Right ventricle myocardium inferior (tissue), 1 donor: ENCODE measurements around the gene SCYL1. TPM values are rescaled to one million over a fixed set of nuclear protein-coding genes. Genes with fewer than 3 reads are reported as not detected.
A peak's percentile ranks its signal among the peaks of the same experiment; 100 is the strongest.

Source experiments
- ATAC-seq: fragments of 200-7000 bp; cut with Tn5 transposase; one replicate; pipeline ENCODE4 v1.9.1; 2020; ENCODE audit warnings: mild to moderate bottlenecking, moderate library complexity
- DNase-seq: peaks from one replicate; pipeline ENCODE4 v3.0.0; 2021; ENCODE audit errors: missing footprints
- intact Hi-C: fragments of 100-400 bp; cut with DNase I; formaldehyde crosslinking; loops from one replicate; pipeline ENCODE4 v1.11.0; 2022
- total RNA-seq: library from RNA; stranded (reverse); fragmentation: NEBNext Ultra II Directional; extraction: Animal tissue kit (Norgen Biotek cat#: 25700); gene quantifications from one replicate; pipeline ENCODE4 v1.2.1, GENCODE V29; 2021
- donor health status: DM: no; HTN: yes; CAD: no; lungs with severe emphysema.

The SCYL1 gene
- total RNA-seq, 1 donor from 2014 or later = 55.6 TPM

DNA sequence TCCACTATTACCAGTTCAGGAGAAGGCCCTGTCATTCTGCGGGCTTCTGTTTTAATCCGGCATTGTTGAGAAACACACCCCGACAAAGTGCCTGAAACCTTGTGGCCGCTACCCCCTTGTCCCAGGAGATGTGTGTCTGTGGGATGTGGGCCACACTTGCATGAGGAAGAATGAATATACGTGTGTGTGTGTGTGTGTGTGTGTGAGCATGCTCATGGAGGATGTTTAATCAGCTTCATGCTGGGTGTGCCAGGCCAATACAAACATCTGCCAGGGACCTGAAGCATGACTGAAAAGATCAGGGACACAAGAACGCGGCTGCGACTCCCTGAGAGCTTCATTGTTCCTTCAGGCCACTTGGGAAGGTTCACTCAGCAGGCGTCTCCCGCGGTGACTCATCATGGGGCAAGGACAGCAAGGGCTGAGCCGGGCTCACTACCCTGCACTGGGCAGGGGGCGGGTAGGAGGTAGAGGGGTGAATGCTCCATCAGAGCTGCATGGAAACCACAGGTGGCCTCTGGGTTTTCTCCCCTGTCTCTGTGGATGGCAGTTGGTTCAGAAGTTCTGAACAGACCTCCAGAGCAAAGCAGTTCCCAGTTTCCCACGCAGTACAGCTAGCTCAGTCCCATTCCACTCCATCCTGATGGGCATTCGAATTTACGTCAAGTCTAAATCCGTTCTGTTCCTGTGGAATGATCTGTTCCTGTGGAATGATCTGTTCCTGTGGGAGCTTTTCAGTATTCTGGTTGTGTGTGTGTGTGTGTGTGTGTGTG lies 33.1 kb upstream of the SCYL1 start:
- peak; percentile 88 for DNase-seq
- intact Hi-C loops = no loop called here
- ATAC-seq = peak; percentile 31

DNA sequence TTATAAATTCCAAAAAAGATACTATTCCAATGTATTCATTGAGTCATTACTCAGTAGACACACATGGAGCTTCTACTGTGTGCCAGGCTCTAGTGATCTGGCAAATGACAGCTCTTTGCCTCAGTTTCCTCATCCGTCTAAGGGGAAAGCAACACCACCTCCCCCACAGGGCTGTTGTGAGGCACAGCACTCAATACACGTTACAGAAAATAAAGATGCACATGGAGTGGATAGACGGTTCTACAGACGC lies 32.6 kb upstream of the SCYL1 start:
- DNase-seq = no peak
- no peak for ATAC-seq
- intact Hi-C loops = no loop called here

DNA sequence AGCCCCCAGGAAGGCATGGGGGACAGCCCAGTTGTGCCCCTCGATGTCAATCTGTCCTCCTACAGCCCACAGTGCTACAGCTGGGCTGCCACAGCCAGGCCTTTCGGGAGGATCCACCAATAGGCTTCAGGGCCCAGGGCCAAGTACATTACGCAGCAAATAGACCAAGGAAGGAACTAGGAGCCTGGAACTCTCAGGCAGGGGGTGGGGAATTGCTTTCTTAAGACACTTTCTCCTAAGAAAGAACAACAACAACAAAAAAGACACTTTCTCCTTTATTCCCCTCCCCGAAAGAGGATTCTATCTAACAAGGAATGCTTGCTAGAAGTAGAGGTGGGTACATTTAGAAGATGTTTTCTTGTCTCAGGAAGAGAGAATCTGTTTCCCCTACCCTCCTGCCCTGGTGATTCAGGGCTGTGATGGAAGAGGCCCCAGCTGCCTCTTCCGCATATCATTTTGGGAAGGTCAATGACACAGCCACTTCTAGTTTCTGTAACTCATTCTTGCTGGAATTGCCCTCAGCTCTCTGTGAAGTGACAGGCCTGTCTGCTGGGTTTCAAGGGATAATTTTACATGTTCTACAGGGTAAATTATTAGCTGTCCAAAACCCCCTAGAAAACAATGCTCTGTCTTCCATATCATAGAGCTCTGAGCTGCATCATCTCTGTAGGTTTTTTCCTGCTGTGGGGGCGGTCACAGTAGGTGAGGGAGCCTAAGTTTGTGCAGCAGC lies 32.1 kb upstream of the SCYL1 start:
- DNase-seq (peak; percentile 92), ATAC-seq (peak; percentile 36)
- intact Hi-C loops = no loop called here

DNA sequence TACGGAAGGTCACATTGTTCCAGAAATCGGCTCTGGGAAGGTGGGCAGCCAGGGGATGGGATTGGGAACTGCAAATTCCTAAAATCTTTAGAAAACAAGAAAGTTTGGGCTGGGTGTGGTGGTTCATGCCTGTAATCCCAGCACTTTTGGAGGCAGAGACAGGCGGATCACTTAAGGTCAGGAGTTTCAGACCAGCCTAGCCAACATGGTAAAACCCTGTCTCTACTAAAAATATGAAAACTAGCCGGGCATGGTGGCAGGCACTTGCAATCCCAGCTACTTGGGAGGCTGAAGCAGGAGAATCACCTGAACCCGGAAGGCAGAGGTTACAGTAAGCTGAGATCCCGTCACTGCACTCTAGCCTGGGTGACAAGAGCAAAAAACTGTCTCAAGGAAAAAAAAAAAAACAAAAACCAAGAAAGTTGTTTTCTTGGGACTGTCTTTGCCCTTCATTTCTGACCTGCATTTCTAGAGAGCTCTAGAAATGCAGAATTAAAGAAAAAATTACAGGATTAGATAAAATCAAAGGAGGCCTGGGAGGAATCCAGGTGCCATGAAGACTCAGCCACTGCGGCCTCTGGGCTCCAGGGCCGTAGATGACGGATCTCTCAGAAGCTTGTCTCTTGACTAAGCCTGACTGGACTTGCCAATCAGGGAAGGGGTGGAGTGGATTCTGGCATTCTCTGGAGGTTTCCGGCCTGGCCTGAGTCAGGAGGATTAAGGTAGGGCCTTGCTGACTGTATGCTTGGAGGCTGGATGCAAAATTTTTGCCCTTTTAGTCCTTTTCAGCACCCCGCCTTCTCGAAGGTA lies 31.3 kb upstream of the SCYL1 start:
- no peak for DNase-seq
- intact Hi-C loops = no loop called here
- ATAC-seq = no peak

DNA sequence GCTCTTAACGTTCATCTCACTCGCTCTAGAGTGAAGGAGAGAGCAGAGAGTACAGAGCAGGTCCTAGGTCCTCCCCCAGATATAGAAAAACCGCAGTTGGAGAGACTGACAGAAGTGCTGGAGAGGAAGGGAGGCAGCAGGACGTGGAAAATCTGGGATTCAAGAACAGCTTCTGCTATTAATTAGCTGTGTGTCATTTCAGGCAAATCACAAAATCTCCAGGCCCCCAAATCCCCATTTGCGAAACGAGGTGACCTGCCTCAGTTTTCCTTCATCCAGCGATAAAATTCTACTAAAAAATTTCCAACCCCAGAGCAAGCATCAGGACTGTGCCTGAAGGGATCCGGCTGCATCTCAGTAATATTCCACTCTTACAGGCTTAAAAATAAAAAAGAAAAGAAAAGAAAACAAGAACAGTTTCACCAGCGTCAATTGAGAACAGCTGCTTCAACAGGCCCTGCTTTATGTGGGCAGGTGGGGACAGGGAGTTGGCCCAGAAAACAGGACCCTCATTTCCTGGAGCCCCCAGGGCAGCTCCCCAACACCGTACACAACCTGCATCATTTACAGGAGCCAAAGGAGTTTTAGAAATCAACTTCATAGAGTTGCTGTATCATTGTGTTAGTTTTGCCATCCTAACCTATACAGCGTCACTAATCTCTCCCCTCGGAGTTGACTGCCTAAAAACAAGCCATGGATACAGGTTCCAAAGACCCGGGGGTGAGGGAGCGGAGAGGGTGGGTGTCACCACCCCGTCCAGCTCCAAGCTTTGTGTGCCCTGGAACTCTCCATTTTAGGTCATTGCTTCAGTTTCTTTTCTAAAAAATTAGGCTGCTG lies 28.4 kb upstream of the SCYL1 start:
- DNase-seq = no peak
- intact Hi-C loops = loop anchor here (1.0 kb wide), 2 partner anchors 19 to 74 kb away; partner anchors contain the start of gene NEAT1
- ATAC-seq = no peak

DNA sequence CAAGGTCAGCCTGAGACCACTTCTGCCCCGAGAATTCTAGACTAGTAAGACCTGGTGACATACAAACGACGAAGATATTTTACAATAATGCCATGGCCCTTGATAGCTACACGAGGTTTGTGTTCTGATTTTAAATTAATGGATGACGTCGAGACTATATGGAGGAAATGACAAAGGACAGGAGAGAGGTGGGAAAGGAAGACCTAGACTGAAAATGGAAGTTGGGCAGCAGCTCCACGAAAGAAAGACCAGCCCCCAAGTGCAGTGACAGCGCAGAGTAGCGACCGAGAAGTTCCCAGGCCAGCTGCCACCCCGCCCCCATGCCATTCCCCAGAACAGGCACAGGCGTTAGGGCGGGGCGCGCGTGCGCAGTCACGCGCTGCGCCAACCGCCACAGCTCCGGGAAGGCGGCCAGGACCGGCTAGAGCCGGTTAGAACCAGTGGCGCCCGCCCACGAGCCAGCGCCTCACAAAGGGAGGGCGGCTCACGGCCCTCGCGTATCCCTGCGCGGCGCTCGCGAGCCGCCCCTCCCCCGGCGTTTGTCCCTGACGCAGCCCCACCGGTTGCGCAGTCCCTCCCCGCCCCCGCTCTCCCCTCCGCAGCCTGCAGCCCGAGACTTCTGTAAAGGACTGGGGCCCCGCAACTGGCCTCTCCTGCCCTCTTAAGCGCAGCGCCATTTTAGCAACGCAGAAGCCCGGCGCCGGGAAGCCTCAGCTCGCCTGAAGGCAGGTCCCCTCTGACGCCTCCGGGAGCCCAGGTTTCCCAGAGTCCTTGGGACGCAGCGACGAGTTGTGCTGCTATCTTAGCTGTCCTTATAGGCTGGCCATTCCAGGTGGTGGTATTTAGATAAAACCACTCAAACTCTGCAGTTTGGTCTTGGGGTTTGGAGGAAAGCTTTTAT lies 27.5 kb upstream of the SCYL1 start:
- intact Hi-C loops = loop anchor here (1.0 kb wide), 2 partner anchors 20 to 75 kb away; partner anchors contain the start of gene NEAT1
- peak; percentile 100 for DNase-seq
- ATAC-seq = peak; percentile 87

GRCh38 chr11:65498042-65498726 lies 26.7 kb upstream of the SCYL1 start:
- DNase-seq (no peak), ATAC-seq (no peak)
- intact Hi-C loops = no loop called here

DNA sequence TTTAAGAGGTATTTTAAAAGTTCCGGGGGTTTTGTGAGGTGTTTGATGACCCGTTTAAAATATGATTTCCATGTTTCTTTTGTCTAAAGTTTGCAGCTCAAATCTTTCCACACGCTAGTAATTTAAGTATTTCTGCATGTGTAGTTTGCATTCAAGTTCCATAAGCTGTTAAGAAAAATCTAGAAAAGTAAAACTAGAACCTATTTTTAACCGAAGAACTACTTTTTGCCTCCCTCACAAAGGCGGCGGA lies 26.2 kb upstream of the SCYL1 start:
- ATAC-seq = no peak
- intact Hi-C loops = no loop called here

GRCh38 chr11:65498977-65499712 lies 25.7 kb upstream of the SCYL1 start, which contains the start of gene MALAT1:
TSS of gene MALAT1 (plus strand) at chr11:65499045.
- ATAC-seq (peak; percentile 25), DNase-seq (peak; percentile 96)
- intact Hi-C loops = no loop called here

More for the DNA sequence above, 26.2 kb upstream of the SCYL1 start:
- DNase-seq = no peak

DNA sequence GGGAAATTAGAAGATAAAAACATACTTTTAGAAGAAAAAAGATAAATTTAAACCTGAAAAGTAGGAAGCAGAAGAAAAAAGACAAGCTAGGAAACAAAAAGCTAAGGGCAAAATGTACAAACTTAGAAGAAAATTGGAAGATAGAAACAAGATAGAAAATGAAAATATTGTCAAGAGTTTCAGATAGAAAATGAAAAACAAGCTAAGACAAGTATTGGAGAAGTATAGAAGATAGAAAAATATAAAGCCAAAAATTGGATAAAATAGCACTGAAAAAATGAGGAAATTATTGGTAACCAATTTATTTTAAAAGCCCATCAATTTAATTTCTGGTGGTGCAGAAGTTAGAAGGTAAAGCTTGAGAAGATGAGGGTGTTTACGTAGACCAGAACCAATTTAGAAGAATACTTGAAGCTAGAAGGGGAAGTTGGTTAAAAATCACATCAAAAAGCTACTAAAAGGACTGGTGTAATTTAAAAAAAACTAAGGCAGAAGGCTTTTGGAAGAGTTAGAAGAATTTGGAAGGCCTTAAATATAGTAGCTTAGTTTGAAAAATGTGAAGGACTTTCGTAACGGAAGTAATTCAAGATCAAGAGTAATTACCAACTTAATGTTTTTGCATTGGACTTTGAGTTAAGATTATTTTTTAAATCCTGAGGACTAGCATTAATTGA lies 25.0 kb upstream of the SCYL1 start:
- intact Hi-C loops = no loop called here
- no peak for DNase-seq
- no peak for ATAC-seq

- ATAC-seq = no peak
- intact Hi-C loops = no loop called here
- DNase-seq = peak; percentile 78
Observed at GRCh38 chr11:65500387-65501185, 24.3 kb upstream of the SCYL1 start.

GRCh38 chr11:65501186-65501471 lies 23.8 kb upstream of the SCYL1 start:
- intact Hi-C loops = no loop called here
- ATAC-seq (no peak), DNase-seq (no peak)

DNA sequence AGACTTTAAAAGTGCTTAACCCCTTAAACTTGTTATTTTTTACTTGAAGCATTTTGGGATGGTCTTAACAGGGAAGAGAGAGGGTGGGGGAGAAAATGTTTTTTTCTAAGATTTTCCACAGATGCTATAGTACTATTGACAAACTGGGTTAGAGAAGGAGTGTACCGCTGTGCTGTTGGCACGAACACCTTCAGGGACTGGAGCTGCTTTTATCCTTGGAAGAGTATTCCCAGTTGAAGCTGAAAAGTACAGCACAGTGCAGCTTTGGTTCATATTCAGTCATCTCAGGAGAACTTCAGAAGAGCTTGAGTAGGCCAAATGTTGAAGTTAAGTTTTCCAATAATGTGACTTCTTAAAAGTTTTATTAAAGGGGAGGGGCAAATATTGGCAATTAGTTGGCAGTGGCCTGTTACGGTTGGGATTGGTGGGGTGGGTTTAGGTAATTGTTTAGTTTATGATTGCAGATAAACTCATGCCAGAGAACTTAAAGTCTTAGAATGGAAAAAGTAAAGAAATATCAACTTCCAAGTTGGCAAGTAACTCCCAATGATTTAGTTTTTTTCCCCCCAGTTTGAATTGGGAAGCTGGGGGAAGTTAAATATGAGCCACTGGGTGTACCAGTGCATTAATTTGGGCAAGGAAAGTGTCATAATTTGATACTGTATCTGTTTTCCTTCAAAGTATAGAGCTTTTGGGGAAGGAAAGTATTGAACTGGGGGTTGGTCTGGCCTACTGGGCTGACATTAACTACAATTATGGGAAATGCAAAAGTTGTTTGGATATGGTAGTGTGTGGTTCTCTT lies 23.2 kb upstream of the SCYL1 start:
- intact Hi-C loops = no loop called here
- DNase-seq (no peak), ATAC-seq (no peak)

DNA sequence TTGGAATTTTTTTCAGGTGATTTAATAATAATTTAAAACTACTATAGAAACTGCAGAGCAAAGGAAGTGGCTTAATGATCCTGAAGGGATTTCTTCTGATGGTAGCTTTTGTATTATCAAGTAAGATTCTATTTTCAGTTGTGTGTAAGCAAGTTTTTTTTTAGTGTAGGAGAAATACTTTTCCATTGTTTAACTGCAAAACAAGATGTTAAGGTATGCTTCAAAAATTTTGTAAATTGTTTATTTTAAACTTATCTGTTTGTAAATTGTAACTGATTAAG lies 22.7 kb upstream of the SCYL1 start:
- intact Hi-C loops = no loop called here
- no peak for ATAC-seq

More for the DNA sequence above, 22.7 kb upstream of the SCYL1 start:
- DNase-seq = no peak
